ENCODE measurements around the gene CYP2A6.
"Not testable (repeated sequence)": the region's sequence is repeated elsewhere in the genome, so short reads cannot be mapped to it uniquely, and the experiment has no call there.

The CYP2A6 gene

GRCh38 chr19:40842997-40843652, 7.1 kb downstream of the CYP2A6 start:
- H3K4me3 ChIP-seq (ENCODE audit: low read depth in 1 of 2, low read length in 2 of 2); H3K9me3 ChIP-seq (ENCODE audit: control insufficient read depth in 1 of 2, low read length in 2 of 2); H3K36me3 ChIP-seq (ENCODE audit: control insufficient read depth in 1 of 2, insufficient read depth in 2 of 2, low read length in 2 of 2); H3K27me3 ChIP-seq (ENCODE audit: low read depth, low read length); H3K4me1 ChIP-seq (ENCODE audit: control insufficient read depth in 1 of 2, insufficient read depth in 2 of 2, low read length in 2 of 2); H3K27ac ChIP-seq (ENCODE audit: low read length): not testable (repeated sequence)

DNA sequence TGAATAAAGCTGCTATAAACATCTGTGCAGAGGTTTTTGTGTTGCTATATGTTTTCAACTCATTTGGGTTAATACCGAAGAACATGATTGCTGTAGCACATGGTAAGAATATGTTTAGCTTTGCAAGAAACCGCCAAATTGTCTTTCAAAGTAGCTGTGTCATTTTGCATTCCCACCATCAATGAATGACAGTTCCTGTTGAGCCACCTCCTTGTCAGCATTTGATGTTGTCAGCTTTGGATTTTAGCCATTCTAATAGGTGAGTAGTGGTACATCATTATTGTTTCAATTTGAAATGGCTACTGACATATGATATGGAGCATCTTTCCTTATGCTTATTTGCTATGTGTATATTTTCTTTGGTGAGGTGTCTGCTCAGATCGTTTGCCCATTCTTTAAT, 8.2 kb downstream of the CYP2A6 start:
- H3K4me1 ChIP-seq (ENCODE audit: control insufficient read depth in 1 of 2, insufficient read depth in 2 of 2, low read length in 2 of 2); H3K27ac ChIP-seq (ENCODE audit: low read length); H3K36me3 ChIP-seq (ENCODE audit: control insufficient read depth in 1 of 2, insufficient read depth in 2 of 2, low read length in 2 of 2); H3K9me3 ChIP-seq (ENCODE audit: control insufficient read depth in 1 of 2, low read length in 2 of 2); H3K27me3 ChIP-seq (ENCODE audit: low read depth, low read length); H3K4me3 ChIP-seq (ENCODE audit: low read depth in 1 of 2, low read length in 2 of 2): not testable (repeated sequence)

DNA sequence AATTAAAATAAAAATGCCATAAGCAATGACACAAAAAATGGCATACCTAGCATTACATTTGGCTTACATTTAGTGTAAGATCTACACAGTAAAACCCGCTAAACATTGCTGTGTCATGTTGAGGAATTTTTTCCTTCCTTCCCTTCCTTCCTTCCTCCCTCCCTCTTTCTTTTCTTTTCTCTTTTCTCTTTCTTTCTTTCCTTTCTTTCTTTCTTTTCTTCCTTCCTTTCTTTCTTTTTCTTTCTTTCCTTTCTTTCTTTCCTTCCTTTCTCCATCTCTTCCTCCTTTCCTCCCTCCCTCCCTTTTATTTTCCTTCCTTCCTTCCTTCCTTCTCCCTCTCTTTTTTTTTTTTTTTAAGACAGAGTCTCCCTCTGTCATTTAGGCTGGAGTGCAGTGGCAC, 11.8 kb downstream of the CYP2A6 start:
- H3K36me3 ChIP-seq (ENCODE audit: control insufficient read depth in 1 of 2, insufficient read depth in 2 of 2, low read length in 2 of 2); H3K27me3 ChIP-seq (ENCODE audit: low read depth, low read length); H3K27ac ChIP-seq (ENCODE audit: low read length); H3K4me1 ChIP-seq (ENCODE audit: control insufficient read depth in 1 of 2, insufficient read depth in 2 of 2, low read length in 2 of 2); H3K9me3 ChIP-seq (ENCODE audit: control insufficient read depth in 1 of 2, low read length in 2 of 2); H3K4me3 ChIP-seq (ENCODE audit: low read depth in 1 of 2, low read length in 2 of 2): not testable (repeated sequence)

DNA sequence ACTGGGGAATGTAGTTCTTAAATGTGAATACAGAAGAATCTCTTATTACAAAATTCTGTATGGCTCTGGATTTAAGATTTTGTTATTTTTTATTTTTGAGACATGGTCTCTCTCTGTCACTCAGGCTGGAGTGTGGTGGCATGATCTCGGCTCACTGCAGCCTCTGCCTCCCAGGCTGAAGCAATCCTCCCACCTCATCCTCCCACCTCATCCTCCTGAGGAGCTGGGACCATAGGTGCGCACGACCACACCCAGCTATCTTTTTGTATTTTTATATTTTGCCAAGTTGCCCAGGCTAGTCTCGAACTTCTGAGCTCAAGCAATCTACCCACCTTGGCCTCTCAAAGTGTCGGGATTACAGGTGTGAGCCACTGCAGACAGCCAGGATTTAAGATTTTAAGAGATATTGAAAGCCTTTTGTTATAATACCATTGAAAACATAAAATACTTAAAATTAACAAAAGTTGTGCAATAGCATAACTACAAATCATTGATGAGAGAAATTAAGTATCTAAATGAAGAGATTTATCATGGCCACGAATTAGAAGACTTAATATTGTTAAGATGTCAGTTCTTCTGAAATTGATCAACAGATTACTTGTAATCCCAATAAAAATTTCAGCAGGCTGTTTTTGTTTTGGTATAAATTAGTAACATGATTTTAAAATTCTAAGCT, 13.4 kb downstream of the CYP2A6 start:
- H3K27ac ChIP-seq (ENCODE audit: low read length) = no peak overlapping the region
- H3K27me3 ChIP-seq (ENCODE audit: low read depth, low read length) = no peaks in the 10 kb centered on the region
- H3K9me3 ChIP-seq (ENCODE audit: control insufficient read depth in 1 of 2, low read length in 2 of 2) = no peaks in the 10 kb centered on the region
- no peaks in the 10 kb centered on the region for H3K4me1 ChIP-seq (ENCODE audit: control insufficient read depth in 1 of 2, insufficient read depth in 2 of 2, low read length in 2 of 2)
- no peaks in the 10 kb centered on the region for H3K36me3 ChIP-seq (ENCODE audit: control insufficient read depth in 1 of 2, insufficient read depth in 2 of 2, low read length in 2 of 2)
- no peak overlapping the region for H3K4me3 ChIP-seq (ENCODE audit: low read depth in 1 of 2, low read length in 2 of 2)

DNA sequence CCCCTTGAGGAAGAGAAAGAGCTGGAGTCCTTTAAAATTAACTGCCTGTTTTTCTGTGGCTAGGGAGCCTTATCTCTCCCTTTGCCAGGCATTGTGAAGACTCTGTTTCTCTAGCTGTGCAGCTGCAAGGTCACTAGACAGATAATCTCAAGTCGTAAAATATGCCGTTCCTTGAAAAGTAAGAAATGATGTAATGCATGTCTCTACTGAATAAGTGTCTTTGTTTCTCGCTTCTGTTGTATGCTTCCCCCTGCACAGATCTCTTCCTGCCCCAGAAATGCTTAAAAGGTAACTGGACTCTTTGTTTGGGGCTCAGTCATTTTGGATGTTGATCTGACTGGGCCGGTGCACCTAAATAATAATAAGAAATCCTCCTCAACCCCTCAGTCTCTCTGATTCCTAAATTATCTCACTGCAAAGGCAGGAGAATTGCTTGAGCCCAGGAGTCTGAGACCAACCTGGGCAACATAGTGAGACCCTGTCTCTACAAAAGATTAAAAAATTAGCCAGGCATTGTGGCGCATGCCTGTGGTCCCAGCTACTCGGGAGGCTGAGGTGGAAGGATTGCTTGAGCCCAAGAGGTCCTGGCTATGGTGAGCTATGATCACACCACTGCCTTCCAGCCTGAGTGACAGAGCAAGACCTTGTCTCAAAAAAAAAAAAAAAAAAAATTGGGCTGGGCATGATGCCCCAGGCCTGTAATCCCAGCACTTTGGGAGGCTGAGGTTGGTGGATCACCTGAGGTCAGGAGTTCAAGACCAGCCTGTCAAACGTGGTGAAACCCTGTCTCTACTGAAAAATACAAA, 16.3 kb downstream of the CYP2A6 start:
- H3K4me3 ChIP-seq (ENCODE audit: low read depth in 1 of 2, low read length in 2 of 2); H3K27ac ChIP-seq (ENCODE audit: low read length); H3K4me1 ChIP-seq (ENCODE audit: control insufficient read depth in 1 of 2, insufficient read depth in 2 of 2, low read length in 2 of 2); H3K9me3 ChIP-seq (ENCODE audit: control insufficient read depth in 1 of 2, low read length in 2 of 2); H3K27me3 ChIP-seq (ENCODE audit: low read depth, low read length); H3K36me3 ChIP-seq (ENCODE audit: control insufficient read depth in 1 of 2, insufficient read depth in 2 of 2, low read length in 2 of 2): not testable (repeated sequence)

- not testable (repeated sequence) for H3K4me3 ChIP-seq (ENCODE audit: low read depth in 1 of 2, low read length in 2 of 2); H3K27ac ChIP-seq (ENCODE audit: low read length); H3K27me3 ChIP-seq (ENCODE audit: low read depth, low read length); H3K4me1 ChIP-seq (ENCODE audit: control insufficient read depth in 1 of 2, insufficient read depth in 2 of 2, low read length in 2 of 2); H3K36me3 ChIP-seq (ENCODE audit: control insufficient read depth in 1 of 2, insufficient read depth in 2 of 2, low read length in 2 of 2); H3K9me3 ChIP-seq (ENCODE audit: control insufficient read depth in 1 of 2, low read length in 2 of 2)
Measured at GRCh38 chr19:40832431-40832790, 17.8 kb downstream of the CYP2A6 start.

- Histone ChIP-seq H3K27ac (ENCODE audit: low read length) (no peak overlapping the region), H3K4me3 (ENCODE audit: low read depth in 1 of 2, low read length in 2 of 2) (no peak overlapping the region)
Measured at GRCh38 chr19:40831502-40832430, 18.5 kb downstream of the CYP2A6 start.

DNA sequence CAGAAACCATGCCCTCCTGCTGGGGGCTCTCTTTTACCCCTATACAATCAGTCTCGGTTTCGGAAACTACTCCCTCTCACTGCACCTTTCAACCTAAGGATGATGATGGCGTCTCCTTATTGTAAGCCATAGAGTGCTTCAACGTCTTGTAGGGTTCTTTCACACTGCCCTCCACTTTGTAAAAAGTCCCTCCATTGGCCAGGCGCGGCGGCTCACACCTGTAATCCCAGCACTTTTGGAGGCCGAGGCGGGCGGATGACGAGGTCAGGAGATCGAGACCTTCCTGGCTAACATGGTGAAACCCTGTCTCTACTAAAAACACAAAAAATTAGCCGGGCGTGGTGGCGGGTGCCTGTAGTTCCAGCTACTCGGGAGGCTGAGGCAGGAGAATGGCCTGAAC, 19.5 kb downstream of the CYP2A6 start:
- not testable (repeated sequence) for H3K4me3 ChIP-seq (ENCODE audit: low read depth in 1 of 2, low read length in 2 of 2); H3K27me3 ChIP-seq (ENCODE audit: low read depth, low read length); H3K9me3 ChIP-seq (ENCODE audit: control insufficient read depth in 1 of 2, low read length in 2 of 2); H3K4me1 ChIP-seq (ENCODE audit: control insufficient read depth in 1 of 2, insufficient read depth in 2 of 2, low read length in 2 of 2); H3K27ac ChIP-seq (ENCODE audit: low read length)
- H3K36me3 ChIP-seq (ENCODE audit: control insufficient read depth in 1 of 2, insufficient read depth in 2 of 2, low read length in 2 of 2) = peaks cover 0 to 17% of the 10 kb centered on the region in 2 donors

More at GRCh38 chr19:40831502-40832430, 18.5 kb downstream of the CYP2A6 start:
- H3K36me3 ChIP-seq (ENCODE audit: control insufficient read depth in 1 of 2, insufficient read depth in 2 of 2, low read length in 2 of 2) = peaks cover 0 to 15% of the 10 kb centered on the region in 2 donors
- no peaks in the 10 kb centered on the region for H3K27me3 ChIP-seq (ENCODE audit: low read depth, low read length)
- no peaks in the 10 kb centered on the region for H3K9me3 ChIP-seq (ENCODE audit: control insufficient read depth in 1 of 2, low read length in 2 of 2)
- no peaks in the 10 kb centered on the region for H3K4me1 ChIP-seq (ENCODE audit: control insufficient read depth in 1 of 2, insufficient read depth in 2 of 2, low read length in 2 of 2)

DNA sequence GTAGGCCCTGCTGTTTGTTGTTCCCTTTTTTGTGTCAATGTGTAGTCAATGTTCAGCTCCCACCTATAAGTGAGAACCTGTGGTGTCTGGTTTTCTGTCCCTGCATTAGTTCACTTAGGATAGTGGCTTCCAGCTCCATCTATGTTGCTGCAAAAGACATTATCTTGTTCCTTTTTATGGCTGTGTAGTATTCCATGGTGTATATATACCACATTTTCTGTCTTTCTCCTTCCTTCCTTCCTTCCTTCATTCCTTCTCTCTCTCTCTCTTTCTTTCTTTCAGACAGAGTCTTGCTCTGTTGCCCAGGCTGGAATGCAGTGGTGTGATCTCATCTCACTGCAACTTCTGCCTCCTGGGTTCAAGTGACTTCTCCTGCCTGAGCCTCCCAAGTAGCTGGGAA, 21.0 kb downstream of the CYP2A6 start:
- Histone ChIP-seq H3K4me3 (ENCODE audit: low read depth in 1 of 2, low read length in 2 of 2) (no peak overlapping the region), H3K9me3 (ENCODE audit: control insufficient read depth in 1 of 2, low read length in 2 of 2) (no peaks in the 10 kb centered on the region), H3K4me1 (ENCODE audit: control insufficient read depth in 1 of 2, insufficient read depth in 2 of 2, low read length in 2 of 2) (no peaks in the 10 kb centered on the region)

DNA sequence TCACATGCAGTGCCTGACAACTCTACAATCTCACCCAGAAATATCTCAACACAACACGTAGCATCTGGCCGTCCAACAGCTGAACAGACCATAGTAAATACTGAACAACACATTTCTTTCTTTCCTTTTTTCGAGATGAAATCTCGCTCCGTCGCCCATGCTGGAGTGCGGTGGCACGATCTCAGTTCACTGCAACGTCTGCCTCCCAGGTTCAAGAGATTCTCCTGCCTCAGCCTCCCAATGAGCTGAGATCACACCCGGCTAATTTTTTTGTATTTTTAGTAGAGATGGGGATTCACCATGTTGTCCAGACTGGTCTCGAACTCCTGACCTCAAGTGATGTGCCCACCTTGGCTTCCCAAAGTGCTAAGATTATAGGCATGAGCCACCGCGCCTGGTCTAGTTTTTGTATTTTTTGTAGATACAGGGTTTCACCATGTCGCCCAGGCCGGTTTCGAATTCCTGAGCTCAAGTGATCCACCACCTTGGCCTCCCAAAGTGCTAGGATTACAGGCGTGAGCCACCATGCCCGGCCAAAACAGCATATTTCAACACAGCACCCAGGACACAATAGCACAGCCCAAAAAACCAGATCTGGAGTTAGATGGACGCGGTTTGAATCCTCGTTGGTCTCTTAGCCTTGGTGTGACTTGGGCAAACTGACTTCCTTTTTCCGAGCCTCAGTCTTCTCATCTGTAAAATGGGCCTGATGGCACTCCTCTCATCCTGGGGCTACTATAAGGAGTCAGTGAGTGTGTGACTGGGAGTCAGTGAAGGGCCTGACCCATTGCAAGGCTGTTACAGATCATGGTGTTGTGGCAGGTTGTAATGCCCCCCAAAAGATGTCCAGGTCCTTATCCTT, 22.6 kb downstream of the CYP2A6 start:
- H3K4me3 ChIP-seq (ENCODE audit: low read depth in 1 of 2, low read length in 2 of 2) = no peak overlapping the region
- no peaks in the 10 kb centered on the region for H3K27me3 ChIP-seq (ENCODE audit: low read depth, low read length)
- no peaks in the 10 kb centered on the region for H3K9me3 ChIP-seq (ENCODE audit: control insufficient read depth in 1 of 2, low read length in 2 of 2)
- no peak overlapping the region for H3K27ac ChIP-seq (ENCODE audit: low read length)
- H3K4me1 ChIP-seq (ENCODE audit: control insufficient read depth in 1 of 2, insufficient read depth in 2 of 2, low read length in 2 of 2) = no peaks in the 10 kb centered on the region
- H3K36me3 ChIP-seq (ENCODE audit: control insufficient read depth in 1 of 2, insufficient read depth in 2 of 2, low read length in 2 of 2) = peaks cover 0 to 17% of the 10 kb centered on the region in 2 donors

More for the DNA sequence above, 21.0 kb downstream of the CYP2A6 start:
- no peak overlapping the region for H3K27ac ChIP-seq (ENCODE audit: low read length)
- peaks cover 0 to 17% of the 10 kb centered on the region in 2 donors for H3K36me3 ChIP-seq (ENCODE audit: control insufficient read depth in 1 of 2, insufficient read depth in 2 of 2, low read length in 2 of 2)
- no peaks in the 10 kb centered on the region for H3K27me3 ChIP-seq (ENCODE audit: low read depth, low read length)

All from muscle layer of duodenum (tissue), 2 donors.